H1 (cell line): ENCODE results near the gene WWC2. TPM values are rescaled to one million over a fixed set of nuclear protein-coding genes. Genes with fewer than 3 reads are reported as not detected.

Source experiments
- EP300 ChIP-seq, 2 experiments: IDR thresholded peaks; 1 replicate in 1 of 2; 2 replicates in 1 of 2; pipeline ENCODE4 v1.6.1; 2011 to 2012; ENCODE audit warnings: low read depth in 2 of 2, low read length in 2 of 2, mild to moderate bottlenecking in 2 of 2, borderline replicate concordance in 1 of 2, inconsistent platforms in 1 of 2, moderate library complexity in 1 of 2
- RNF2 ChIP-seq: fragments of 200-900, 300-1000 bp; sonication (generic); IDR thresholded peaks from 2 replicates; pipeline ENCODE4 v1.7.1; 2016; ENCODE audit warnings: borderline replicate concordance, low read depth, mild to moderate bottlenecking, antibody characterized with exemption, low read length; ENCODE audit not compliant: poor library complexity, severe bottlenecking; ENCODE audit errors: missing control alignments
- polyA plus RNA-seq, 7 experiments: library from polyadenylated mRNA; depleted of rRNA in 3 of 7; stranded (reverse) in 5 of 7; unstranded in 2 of 7; fragments of >200 nt in 5 of 7; fragments of 200-250 nt in 2 of 7; gene quantifications; 1 replicate in 5 of 7; 2 replicates in 1 of 7; 4 replicates in 1 of 7; pipeline versions ENCODE4 v1.2.1 to v1.2.3, GENCODE V29; 2011 to 2013; ENCODE audit warnings: missing spikeins in 2 of 7, mixed read lengths in 2 of 7
- total RNA-seq: library from RNA; stranded (reverse); fragmentation: NEBNext Ultra II Directional; extraction: Animal tissue kit (Norgen Biotek cat#: 25700); gene quantifications from 2 replicates; pipeline ENCODE4 v1.2.1, GENCODE V29; 2021
- TF ChIP-seq, protein P1 (sequence below): IDR thresholded peaks from 2 replicates; pipeline ENCODE4 v1.6.1; 2012; ENCODE audit warnings: low read length, inconsistent platforms

The WWC2 gene
- total and polyA plus RNA-seq, 2 of the 8 experiments (the other 6 are each of a cell fraction or from before 2014, with no cell fraction given) = 17.6 to 135 TPM

DNA sequence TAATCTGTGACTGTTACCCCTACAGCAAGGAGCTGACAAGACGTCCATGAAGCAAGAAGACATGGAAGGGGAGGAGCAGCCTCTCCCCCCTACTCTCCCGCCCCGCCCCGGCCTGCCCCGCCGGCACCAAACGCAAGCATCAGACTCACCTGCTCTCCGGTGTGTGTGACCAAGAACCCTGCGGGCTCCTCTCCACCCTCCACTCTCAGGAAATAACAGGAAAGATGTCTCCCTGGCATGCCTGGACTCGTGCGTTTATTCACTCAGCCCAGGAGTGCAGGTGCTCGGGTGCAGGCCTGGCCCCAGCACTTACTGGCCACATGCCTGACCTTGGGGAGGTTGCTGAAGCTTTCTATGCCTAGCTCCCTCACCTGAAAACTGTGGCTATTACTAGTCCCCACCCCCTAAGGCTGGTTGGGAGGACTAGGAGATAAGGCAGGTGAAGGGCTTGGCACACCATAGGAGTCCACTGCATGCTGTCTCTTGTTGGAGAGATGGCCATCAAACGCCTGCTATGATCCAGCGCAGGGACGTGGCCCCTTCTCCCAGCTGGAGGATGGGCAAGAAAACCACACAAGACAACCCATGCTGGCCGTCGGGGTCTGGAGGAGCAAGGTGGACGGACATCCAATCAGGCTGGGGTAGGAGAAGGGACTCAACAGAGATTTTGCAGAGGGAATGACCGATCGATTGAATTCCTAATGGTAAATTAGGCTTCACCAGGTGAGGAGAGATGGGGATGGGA is 258.0 kb downstream of the WWC2 start (continued):
- TF ChIP-seq RNF2 (no peak), EP300 (IDR thresholded peaks at IDR 0.05; ENCODE audit: borderline replicate concordance in 1 of 2, low read depth in 2 of 2, low read length in 2 of 2) (no peak)
- TF ChIP-seq, protein P1, sequence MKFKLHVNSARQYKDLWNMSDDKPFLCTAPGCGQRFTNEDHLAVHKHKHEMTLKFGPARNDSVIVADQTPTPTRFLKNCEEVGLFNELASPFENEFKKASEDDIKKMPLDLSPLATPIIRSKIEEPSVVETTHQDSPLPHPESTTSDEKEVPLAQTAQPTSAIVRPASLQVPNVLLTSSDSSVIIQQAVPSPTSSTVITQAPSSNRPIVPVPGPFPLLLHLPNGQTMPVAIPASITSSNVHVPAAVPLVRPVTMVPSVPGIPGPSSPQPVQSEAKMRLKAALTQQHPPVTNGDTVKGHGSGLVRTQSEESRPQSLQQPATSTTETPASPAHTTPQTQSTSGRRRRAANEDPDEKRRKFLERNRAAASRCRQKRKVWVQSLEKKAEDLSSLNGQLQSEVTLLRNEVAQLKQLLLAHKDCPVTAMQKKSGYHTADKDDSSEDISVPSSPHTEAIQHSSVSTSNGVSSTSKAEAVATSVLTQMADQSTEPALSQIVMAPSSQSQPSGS = no peak
- TF ChIP-seq, all 59 proteins: peak for 0
